ENCODE measurements around the gene VWC2L. TPM values are rescaled to one million over a fixed set of nuclear protein-coding genes. Genes with fewer than 3 reads are reported as not detected.

The VWC2L gene
- total and polyA plus RNA-seq, 12 donors: not detected

- H3K4me1 ChIP-seq: no peaks in the 10 kb centered on the region
- no peak for TF ChIP-seq CTCF (IDR thresholded peaks at IDR 0.05)
- WGBS, 2 donors: 83 to 90% methylated on average over 6 of the region's 6 CpGs
Observed at GRCh38 chr2:214529514-214529913, 118.7 kb downstream of the VWC2L start.

GRCh38 chr2:214533541-214533940 lies 122.7 kb downstream of the VWC2L start:
- TF ChIP-seq CTCF (IDR thresholded peaks at IDR 0.05): no peak
- DNase-seq (no peak), ATAC-seq (no peak)
- WGBS, 2 donors: 48 to 63% methylated on average over 3 of the region's 3 CpGs
- Histone ChIP-seq H3K36me3 (no peaks in the 10 kb centered on the region), H3K27me3 (no peaks in the 10 kb centered on the region), H3K4me1 (no peaks in the 10 kb centered on the region), H3K9me3 (no peaks in the 10 kb centered on the region), H3K4me3 (no peak overlapping the region), H3K27ac (no peak overlapping the region)
- intact Hi-C loops (cut with DNase I): no loop called here

More at GRCh38 chr2:214529514-214529913, 118.7 kb downstream of the VWC2L start:
- no peak overlapping the region for H3K4me3 ChIP-seq
- H3K9me3 ChIP-seq: no peaks in the 10 kb centered on the region
- H3K27me3 ChIP-seq: no peaks in the 10 kb centered on the region
- H3K36me3 ChIP-seq: no peaks in the 10 kb centered on the region
- no peak overlapping the region for H3K27ac ChIP-seq
- intact Hi-C loops (cut with DNase I): no loop called here
- ATAC-seq (no peak), DNase-seq (no peak)

- no peaks in the 10 kb centered on the region for H3K9me3 ChIP-seq
- TF ChIP-seq CTCF (IDR thresholded peaks at IDR 0.05): no peak
- ATAC-seq: no peak
- WGBS, 2 donors: 59 to 69% methylated on average over 3 of the region's 3 CpGs
- H3K36me3 ChIP-seq: no peaks in the 10 kb centered on the region
- intact Hi-C loops (cut with DNase I): no loop called here
- DNase-seq: no peak
- H3K27me3 ChIP-seq: no peaks in the 10 kb centered on the region
- H3K4me1 ChIP-seq: no peaks in the 10 kb centered on the region
- no peak overlapping the region for H3K27ac ChIP-seq
- no peak overlapping the region for H3K4me3 ChIP-seq
Observed at GRCh38 chr2:214536625-214537024, 125.8 kb downstream of the VWC2L start.

GRCh38 chr2:214537929-214538328 lies 127.1 kb downstream of the VWC2L start:
- no peaks in the 10 kb centered on the region for H3K9me3 ChIP-seq
- intact Hi-C loops (cut with DNase I): no loop called here
- peaks cover 0 to 7% (median 0%) of the 10 kb centered on the region in 9 donors for H3K4me1 ChIP-seq
- H3K4me3 ChIP-seq: no peak overlapping the region
- no peak for ATAC-seq
- DNase-seq: no peak
- no peak overlapping the region for H3K27ac ChIP-seq
- no peaks in the 10 kb centered on the region for H3K36me3 ChIP-seq
- WGBS, 2 donors: 67 to 79% methylated on average over 3 of the region's 3 CpGs
- TF ChIP-seq CTCF (IDR thresholded peaks at IDR 0.05): no peak
- no peaks in the 10 kb centered on the region for H3K27me3 ChIP-seq
